Measurements from ENCODE around the gene MPP2.

The MPP2 gene, protein sequence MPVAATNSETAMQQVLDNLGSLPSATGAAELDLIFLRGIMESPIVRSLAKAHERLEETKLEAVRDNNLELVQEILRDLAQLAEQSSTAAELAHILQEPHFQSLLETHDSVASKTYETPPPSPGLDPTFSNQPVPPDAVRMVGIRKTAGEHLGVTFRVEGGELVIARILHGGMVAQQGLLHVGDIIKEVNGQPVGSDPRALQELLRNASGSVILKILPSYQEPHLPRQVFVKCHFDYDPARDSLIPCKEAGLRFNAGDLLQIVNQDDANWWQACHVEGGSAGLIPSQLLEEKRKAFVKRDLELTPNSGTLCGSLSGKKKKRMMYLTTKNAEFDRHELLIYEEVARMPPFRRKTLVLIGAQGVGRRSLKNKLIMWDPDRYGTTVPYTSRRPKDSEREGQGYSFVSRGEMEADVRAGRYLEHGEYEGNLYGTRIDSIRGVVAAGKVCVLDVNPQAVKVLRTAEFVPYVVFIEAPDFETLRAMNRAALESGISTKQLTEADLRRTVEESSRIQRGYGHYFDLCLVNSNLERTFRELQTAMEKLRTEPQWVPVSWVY

GRCh38 chr17:43907425-43907981, at the start of gene MPP2:
MPP2 (minus strand) TSS chr17:43907536; CDS start chr17:43904460, 3,076 bp downstream.
- Histone ChIP-seq H3K27ac (ENCODE audit: low read depth, low read length) (peak within 1 kb of the TSS; percentile 37), H3K36me3 (ENCODE audit: control insufficient read depth in 5 of 5, insufficient read depth in 5 of 5, low read length in 5 of 5) (no peaks in the 10 kb centered on the region), H3K27me3 (ENCODE audit: control insufficient read depth in 5 of 5, insufficient read depth in 4 of 5, low read length in 5 of 5) (peaks cover 20 to 49% (median 42%) of the 10 kb centered on the region in 5 donors)

GRCh38 chr17:43956222-43956621, 48.9 kb upstream of the MPP2 start:
- Histone ChIP-seq H3K27ac (ENCODE audit: low read depth, low read length) (no peak overlapping the region), H3K9me3 (ENCODE audit: control insufficient read depth in 5 of 5, low read length in 5 of 5) (no peaks in the 10 kb centered on the region), H3K4me1 (ENCODE audit: control insufficient read depth in 5 of 5, insufficient read depth in 5 of 5, low read length in 5 of 5) (peaks cover 0 to 16% (median 10%) of the 10 kb centered on the region in 5 donors), H3K36me3 (ENCODE audit: control insufficient read depth in 5 of 5, insufficient read depth in 5 of 5, low read length in 5 of 5) (no peaks in the 10 kb centered on the region), H3K4me3 (ENCODE audit: low read depth in 1 of 5, low read length in 5 of 5) (no peak overlapping the region), H3K9ac (ENCODE audit: low read length in 5 of 5) (no peak overlapping the region), H3K27me3 (ENCODE audit: control insufficient read depth in 5 of 5, insufficient read depth in 4 of 5, low read length in 5 of 5) (peaks cover 21 to 43% (median 36%) of the 10 kb centered on the region in 5 donors)

More at GRCh38 chr17:43907425-43907981, at the start of gene MPP2:
- Histone ChIP-seq H3K4me3 (ENCODE audit: low read depth in 1 of 5, low read length in 5 of 5) (peak within 1 kb of the TSS; percentile 52 to 69 (median 68)), H3K9me3 (ENCODE audit: control insufficient read depth in 5 of 5, low read length in 5 of 5) (no peaks in the 10 kb centered on the region), H3K9ac (ENCODE audit: low read length in 5 of 5) (peak within 1 kb of the TSS in 4 of 5 donors; percentile 22 to 77 (median 58)), H3K4me1 (ENCODE audit: control insufficient read depth in 5 of 5, insufficient read depth in 5 of 5, low read length in 5 of 5) (peaks cover 0 to 28% (median 28%) of the 10 kb centered on the region in 5 donors)

DNA sequence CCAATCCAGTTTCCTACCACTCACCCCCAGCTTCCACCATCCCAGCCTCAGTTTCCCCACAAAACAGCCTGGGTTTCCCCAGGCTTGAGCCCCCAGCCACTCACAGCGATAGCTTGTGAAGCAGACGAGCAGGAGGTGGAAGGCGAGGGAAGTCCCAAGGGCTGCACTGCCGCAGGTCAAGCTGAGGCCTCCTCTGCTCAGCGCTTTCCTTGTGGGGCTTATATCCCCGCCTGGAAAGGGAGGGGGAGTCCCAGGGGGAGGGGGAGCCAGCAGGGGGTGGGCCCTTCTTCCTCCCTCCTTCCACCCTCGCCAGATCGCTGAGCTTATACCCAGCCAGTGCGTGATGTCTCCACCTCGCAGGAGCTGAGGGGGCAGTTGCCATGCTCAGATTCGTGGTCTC, 46.4 kb upstream of the MPP2 start, which contains the start of gene PYY:
PYY (minus strand) TSS at position 195 of the 400 bp plus-strand sequence. CDS start 457 bp downstream, outside the sequence.
- H3K4me3 ChIP-seq (ENCODE audit: low read depth in 1 of 5, low read length in 5 of 5), result peak within 1 kb of the TSS in 2 of 5 donors; percentile 8 to 12
- peaks cover 33 to 52% (median 50%) of the 10 kb centered on the region in 5 donors for H3K27me3 ChIP-seq (ENCODE audit: control insufficient read depth in 5 of 5, insufficient read depth in 4 of 5, low read length in 5 of 5)

GRCh38 chr17:43952724-43953666, 45.7 kb upstream of the MPP2 start:
- Histone ChIP-seq H3K4me1 (ENCODE audit: control insufficient read depth in 5 of 5, insufficient read depth in 5 of 5, low read length in 5 of 5) (peaks cover 0 to 16% (median 10%) of the 10 kb centered on the region in 5 donors), H3K36me3 (ENCODE audit: control insufficient read depth in 5 of 5, insufficient read depth in 5 of 5, low read length in 5 of 5) (no peaks in the 10 kb centered on the region), H3K27ac (ENCODE audit: low read depth, low read length) (no peak overlapping the region), H3K9me3 (ENCODE audit: control insufficient read depth in 5 of 5, low read length in 5 of 5) (no peaks in the 10 kb centered on the region), H3K9ac (ENCODE audit: low read length in 5 of 5) (no peak overlapping the region), H3K27me3 (ENCODE audit: control insufficient read depth in 5 of 5, insufficient read depth in 4 of 5, low read length in 5 of 5) (peaks cover 33 to 52% (median 50%) of the 10 kb centered on the region in 5 donors), H3K4me3 (ENCODE audit: low read depth in 1 of 5, low read length in 5 of 5) (peak overlapping the region in 2 of 5 donors; percentile 8 to 12)

More for the DNA sequence above, 46.4 kb upstream of the MPP2 start, which contains the start of gene PYY:
- no peak within 1 kb of the TSS for H3K27ac ChIP-seq (ENCODE audit: low read depth, low read length)
- H3K36me3 ChIP-seq (ENCODE audit: control insufficient read depth in 5 of 5, insufficient read depth in 5 of 5, low read length in 5 of 5), result no peaks in the 10 kb centered on the region
- H3K9ac ChIP-seq (ENCODE audit: low read length in 5 of 5), result no peak within 1 kb of the TSS
- H3K9me3 ChIP-seq (ENCODE audit: control insufficient read depth in 5 of 5, low read length in 5 of 5), result no peaks in the 10 kb centered on the region
- peaks cover 0 to 16% (median 10%) of the 10 kb centered on the region in 5 donors for H3K4me1 ChIP-seq (ENCODE audit: control insufficient read depth in 5 of 5, insufficient read depth in 5 of 5, low read length in 5 of 5)

- no peak overlapping the region for H3K27ac ChIP-seq (ENCODE audit: low read depth, low read length)
- H3K27me3 ChIP-seq (ENCODE audit: control insufficient read depth in 5 of 5, insufficient read depth in 4 of 5, low read length in 5 of 5), result peaks cover 33 to 55% (median 52%) of the 10 kb centered on the region in 5 donors
- no peaks in the 10 kb centered on the region for H3K36me3 ChIP-seq (ENCODE audit: control insufficient read depth in 5 of 5, insufficient read depth in 5 of 5, low read length in 5 of 5)
- H3K9me3 ChIP-seq (ENCODE audit: control insufficient read depth in 5 of 5, low read length in 5 of 5), result no peaks in the 10 kb centered on the region
- H3K4me1 ChIP-seq (ENCODE audit: control insufficient read depth in 5 of 5, insufficient read depth in 5 of 5, low read length in 5 of 5), result peaks cover 0 to 16% (median 10%) of the 10 kb centered on the region in 5 donors
- no peak overlapping the region for H3K9ac ChIP-seq (ENCODE audit: low read length in 5 of 5)
- H3K4me3 ChIP-seq (ENCODE audit: low read depth in 1 of 5, low read length in 5 of 5), result peak overlapping the region in 2 of 5 donors; percentile 8 to 12
Measured at GRCh38 chr17:43952351-43952723, 45.0 kb upstream of the MPP2 start.

GRCh38 chr17:43951750-43952149, 44.4 kb upstream of the MPP2 start:
- H3K27me3 ChIP-seq (ENCODE audit: control insufficient read depth in 5 of 5, insufficient read depth in 4 of 5, low read length in 5 of 5), result peaks cover 39 to 58% (median 55%) of the 10 kb centered on the region in 5 donors
- H3K9me3 ChIP-seq (ENCODE audit: control insufficient read depth in 5 of 5, low read length in 5 of 5), result no peaks in the 10 kb centered on the region
- no peak overlapping the region for H3K9ac ChIP-seq (ENCODE audit: low read length in 5 of 5)
- H3K4me3 ChIP-seq (ENCODE audit: low read depth in 1 of 5, low read length in 5 of 5), result no peak overlapping the region
- H3K27ac ChIP-seq (ENCODE audit: low read depth, low read length), result no peak overlapping the region
- H3K4me1 ChIP-seq (ENCODE audit: control insufficient read depth in 5 of 5, insufficient read depth in 5 of 5, low read length in 5 of 5), result peaks cover 0 to 16% (median 10%) of the 10 kb centered on the region in 5 donors
- H3K36me3 ChIP-seq (ENCODE audit: control insufficient read depth in 5 of 5, insufficient read depth in 5 of 5, low read length in 5 of 5), result no peaks in the 10 kb centered on the region

DNA sequence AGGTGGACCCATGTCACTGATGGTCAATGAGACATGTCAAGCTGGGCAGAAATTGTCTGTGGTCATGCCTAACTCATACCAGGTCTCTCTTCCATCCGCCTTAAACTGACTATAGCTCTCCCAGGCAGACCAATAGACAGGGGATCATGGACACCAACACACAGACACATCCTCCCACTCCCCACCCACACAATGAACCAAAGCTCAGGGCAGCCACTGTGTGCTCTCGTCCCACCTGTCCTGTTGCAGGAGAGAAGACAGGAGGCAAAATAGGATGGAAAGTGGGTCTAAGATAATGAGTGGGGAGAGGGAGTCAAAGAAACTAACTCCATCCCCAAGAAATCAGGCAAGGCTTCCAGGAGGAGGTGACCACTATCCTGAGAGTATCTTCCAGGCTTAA, 43.2 kb upstream of the MPP2 start:
- no peaks in the 10 kb centered on the region for H3K36me3 ChIP-seq (ENCODE audit: control insufficient read depth in 5 of 5, insufficient read depth in 5 of 5, low read length in 5 of 5)
- peaks cover 0 to 16% (median 10%) of the 10 kb centered on the region in 5 donors for H3K4me1 ChIP-seq (ENCODE audit: control insufficient read depth in 5 of 5, insufficient read depth in 5 of 5, low read length in 5 of 5)
- no peak overlapping the region for H3K27ac ChIP-seq (ENCODE audit: low read depth, low read length)
- peaks cover 39 to 56% (median 54%) of the 10 kb centered on the region in 5 donors for H3K27me3 ChIP-seq (ENCODE audit: control insufficient read depth in 5 of 5, insufficient read depth in 4 of 5, low read length in 5 of 5)
- H3K4me3 ChIP-seq (ENCODE audit: low read depth in 1 of 5, low read length in 5 of 5), result no peak overlapping the region
- H3K9ac ChIP-seq (ENCODE audit: low read length in 5 of 5), result no peak overlapping the region
- no peaks in the 10 kb centered on the region for H3K9me3 ChIP-seq (ENCODE audit: control insufficient read depth in 5 of 5, low read length in 5 of 5)

- Histone ChIP-seq H3K9ac (ENCODE audit: low read length in 5 of 5) (no peak overlapping the region), H3K36me3 (ENCODE audit: control insufficient read depth in 5 of 5, insufficient read depth in 5 of 5, low read length in 5 of 5) (no peaks in the 10 kb centered on the region), H3K4me3 (ENCODE audit: low read depth in 1 of 5, low read length in 5 of 5) (no peak overlapping the region), H3K27ac (ENCODE audit: low read depth, low read length) (no peak overlapping the region), H3K4me1 (ENCODE audit: control insufficient read depth in 5 of 5, insufficient read depth in 5 of 5, low read length in 5 of 5) (peaks cover 0 to 16% (median 10%) of the 10 kb centered on the region in 5 donors), H3K27me3 (ENCODE audit: control insufficient read depth in 5 of 5, insufficient read depth in 4 of 5, low read length in 5 of 5) (peaks cover 39 to 51% (median 48%) of the 10 kb centered on the region in 5 donors), H3K9me3 (ENCODE audit: control insufficient read depth in 5 of 5, low read length in 5 of 5) (no peaks in the 10 kb centered on the region)
Measured at GRCh38 chr17:43949781-43950180, 42.4 kb upstream of the MPP2 start.

DNA sequence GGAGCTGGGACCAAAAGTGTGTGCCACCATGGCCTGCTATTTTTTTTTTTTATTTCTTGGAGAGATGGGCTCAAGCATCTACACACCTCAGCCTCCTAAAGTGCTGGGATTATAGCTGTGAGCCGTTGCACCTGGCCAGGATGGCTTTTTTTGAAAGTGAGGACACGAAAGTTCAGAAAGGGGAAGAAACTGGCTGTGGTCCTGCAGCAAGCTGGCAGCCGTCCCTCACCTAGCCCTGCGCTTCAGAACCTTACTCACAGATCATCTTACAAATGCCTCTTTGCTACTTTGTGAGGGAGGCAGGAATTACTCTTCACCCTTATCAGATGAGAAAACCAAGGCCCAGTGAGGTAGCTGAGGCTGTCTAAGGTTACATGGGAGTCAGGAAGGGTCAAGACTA, 39.4 kb upstream of the MPP2 start:
- no peak overlapping the region for H3K27ac ChIP-seq (ENCODE audit: low read depth, low read length)
- H3K4me1 ChIP-seq (ENCODE audit: control insufficient read depth in 5 of 5, insufficient read depth in 5 of 5, low read length in 5 of 5), result peaks cover 0 to 1% (median 0%) of the 10 kb centered on the region in 5 donors
- H3K27me3 ChIP-seq (ENCODE audit: control insufficient read depth in 5 of 5, insufficient read depth in 4 of 5, low read length in 5 of 5), result peaks cover 16 to 27% (median 22%) of the 10 kb centered on the region in 5 donors
- H3K4me3 ChIP-seq (ENCODE audit: low read depth in 1 of 5, low read length in 5 of 5), result no peak overlapping the region
- no peaks in the 10 kb centered on the region for H3K9me3 ChIP-seq (ENCODE audit: control insufficient read depth in 5 of 5, low read length in 5 of 5)
- H3K9ac ChIP-seq (ENCODE audit: low read length in 5 of 5), result no peak overlapping the region
- H3K36me3 ChIP-seq (ENCODE audit: control insufficient read depth in 5 of 5, insufficient read depth in 5 of 5, low read length in 5 of 5), result no peaks in the 10 kb centered on the region

Data from subcutaneous abdominal adipose tissue (tissue), 5 donors.